Measurements from ENCODE around the gene SLC16A4. TPM values are rescaled to one million over a fixed set of nuclear protein-coding genes. Genes with fewer than 3 reads are reported as not detected.

The SLC16A4 gene
- polyA plus RNA-seq, 1 of the 3 experiments (the other 2 are of a cell fraction) = 3.0 TPM

- no peaks in the 10 kb centered on the region for H3K36me3 ChIP-seq (replicated peaks in 1 of 2; ENCODE audit: control insufficient read depth in 1 of 2, insufficient read depth in 2 of 2, low read length in 1 of 2)
- H3K9ac ChIP-seq = no peak overlapping the region
- POLR2A ChIA-PET = no interaction called here
- WGBS (ENCODE audit: low lambda C conversion rate) = 56% methylated on average over 4 of the region's 4 CpGs
- H2AFZ ChIP-seq (ENCODE audit: low read depth) = no peak overlapping the region
- H3K4me3 ChIP-seq (ENCODE audit: low read depth in 2 of 2, low read length in 1 of 2) = no peak overlapping the region
- no peaks in the 10 kb centered on the region for H4K20me1 ChIP-seq (ENCODE audit: insufficient read depth)
- H3K9me2 ChIP-seq = no peaks in the 10 kb centered on the region
- H3F3A ChIP-seq (replicated peaks; ENCODE audit: insufficient read depth) = no peaks in the 10 kb centered on the region
- H3K4me2 ChIP-seq = no peak overlapping the region
- peaks cover 35% of the 10 kb centered on the region for H3K27me3 ChIP-seq (ENCODE audit: insufficient read depth)
- CTCF ChIA-PET = interaction anchor here (1.0 to 8.2 kb wide), 5 partner anchors 18 to 234 kb away, joined by 3 to 41 read pairs (median 19); no protein-coding TSS in a partner anchor
- no peaks in the 10 kb centered on the region; a peak in 1 of 4 replicates for H3K4me1 ChIP-seq (ENCODE audit: control insufficient read depth in 1 of 2, insufficient read depth in 2 of 2, low read depth in 1 of 2, low read length in 1 of 2)
- H3K27ac ChIP-seq (ENCODE audit: low read depth in 2 of 2, low read length in 1 of 2) = no peak overlapping the region
- TF ChIP-seq ZBTB33 (IDR thresholded peaks at IDR 0.05; ENCODE audit: borderline replicate concordance, low read depth) (no peak), EZH2phosphoT487 (IDR thresholded peaks at IDR 0.05; ENCODE audit: borderline replicate concordance, low read depth) (no peak), JUND (IDR thresholded peaks at IDR 0.05) (no peak)
- H3K79me2 ChIP-seq (ENCODE audit: insufficient read depth) = no peaks in the 10 kb centered on the region
- DNase-seq = no peak
- H3K9me3 ChIP-seq = no peaks in the 10 kb centered on the region
Observed at GRCh38 chr1:110430901-110431300, 40.1 kb upstream of the SLC16A4 start.

- CTCF ChIA-PET = interaction anchor here (0.9 to 8.2 kb wide), 6 partner anchors 18 to 227 kb away, joined by 3 to 41 read pairs (median 14); no protein-coding TSS in a partner anchor
- no peak for DNase-seq
- Histone ChIP-seq H3K9me2 (no peaks in the 10 kb centered on the region), H3K9me3 (no peaks in the 10 kb centered on the region), H3K4me2 (no peak overlapping the region), H3K27me3 (ENCODE audit: insufficient read depth) (peaks cover 35% of the 10 kb centered on the region), H3K4me3 (ENCODE audit: low read depth in 2 of 2, low read length in 1 of 2) (no peak overlapping the region), H3K4me1 (ENCODE audit: control insufficient read depth in 1 of 2, insufficient read depth in 2 of 2, low read depth in 1 of 2, low read length in 1 of 2) (no peaks in the 10 kb centered on the region; a peak in 1 of 4 replicates), H4K20me1 (ENCODE audit: insufficient read depth) (no peaks in the 10 kb centered on the region), H3K36me3 (replicated peaks in 1 of 2; ENCODE audit: control insufficient read depth in 1 of 2, insufficient read depth in 2 of 2, low read length in 1 of 2) (no peaks in the 10 kb centered on the region), H2AFZ (ENCODE audit: low read depth) (no peak overlapping the region), H3F3A (replicated peaks; ENCODE audit: insufficient read depth) (no peaks in the 10 kb centered on the region), H3K79me2 (ENCODE audit: insufficient read depth) (no peaks in the 10 kb centered on the region), H3K9ac (no peak overlapping the region), H3K27ac (ENCODE audit: low read depth in 2 of 2, low read length in 1 of 2) (no peak overlapping the region)
- no peak for TF ChIP-seq SMC3 (IDR thresholded peaks at IDR 0.05; ENCODE audit: low read depth, low read length)
- no peak for TF ChIP-seq ELF1 (IDR thresholded peaks at IDR 0.05)
- no peak for TF ChIP-seq FOXM1 (IDR thresholded peaks at IDR 0.05; ENCODE audit: low read depth)
- no peak for TF ChIP-seq USF2 (IDR thresholded peaks at IDR 0.05; ENCODE audit: borderline replicate concordance, low read depth, low read length)
- TF ChIP-seq FOXJ3 (CRISPR knock-in tag; IDR thresholded peaks at IDR 0.05) = no peak
- TF ChIP-seq POLR2AphosphoS5 (IDR thresholded peaks at IDR 0.05; ENCODE audit: low read depth, low read length) = no peak
- TF ChIP-seq GABPA (IDR thresholded peaks at IDR 0.05; ENCODE audit: low read depth) = no peak
- no peak for TF ChIP-seq FOSL2 (IDR thresholded peaks at IDR 0.05; ENCODE audit: borderline replicate concordance, low read depth)
- no peak for TF ChIP-seq RXRA (IDR thresholded peaks at IDR 0.05; ENCODE audit: borderline replicate concordance, low read depth)
- no peak for TF ChIP-seq YY1 (IDR thresholded peaks at IDR 0.05; ENCODE audit: low read depth)
- POLR2A ChIA-PET = interaction anchor here (0.5 kb wide), 1 partner anchor 21 kb away, joined by 3 read pairs; no protein-coding TSS in a partner anchor
- 55% methylated on average over 6 of the region's 6 CpGs for WGBS (ENCODE audit: low lambda C conversion rate)
Observed at GRCh38 chr1:110430366-110430765, 39.5 kb upstream of the SLC16A4 start.

All from SK-N-SH (cell line).